ENCODE data around the gene FTO. TPM values are rescaled to one million over a fixed set of nuclear protein-coding genes. Genes with fewer than 3 reads are reported as not detected.

FTO gene
- total RNA-seq, 1 donor from 2014 or later, result 65.8 TPM

- no peak for DNase-seq
- Mint-ChIP-seq H3K27me3 (no peaks in the 10 kb centered on the region), H3K4me3 (no peak overlapping the region), H3K27ac (no peak overlapping the region), H3K9me3 (no peaks in the 10 kb centered on the region), H3K4me1 (no peaks in the 10 kb centered on the region), H3K36me3 (ENCODE audit: low read depth) (peaks cover 4% of the 10 kb centered on the region)
- intact Hi-C loops (cut with micrococcal nuclease), result no loop called here
- no peak for TF ChIP-seq CTCF (IDR thresholded peaks at IDR 0.05)
- ATAC-seq (ENCODE audit: low read depth), result no peak
- ChIA-PET CTCF (no interaction called here), POLR2A (no interaction called here)
These were observed 373.3 kb downstream of the FTO start for GRCh38 chr16:54077050-54077821.

GRCh38 chr16:54080524-54081008, 376.6 kb downstream of the FTO start:
- TF ChIP-seq CTCF (IDR thresholded peaks at IDR 0.05), result no peak
- Mint-ChIP-seq H3K27me3 (no peaks in the 10 kb centered on the region), H3K27ac (no peak overlapping the region), H3K4me1 (no peaks in the 10 kb centered on the region), H3K36me3 (ENCODE audit: low read depth) (peaks cover 6% of the 10 kb centered on the region), H3K4me3 (no peak overlapping the region), H3K9me3 (no peaks in the 10 kb centered on the region)
- CTCF ChIA-PET, result no interaction called here
- DNase-seq (no peak), ATAC-seq (ENCODE audit: low read depth) (no peak)
- intact Hi-C loops (cut with micrococcal nuclease), result no loop called here
- POLR2A ChIA-PET, result no interaction called here

DNA sequence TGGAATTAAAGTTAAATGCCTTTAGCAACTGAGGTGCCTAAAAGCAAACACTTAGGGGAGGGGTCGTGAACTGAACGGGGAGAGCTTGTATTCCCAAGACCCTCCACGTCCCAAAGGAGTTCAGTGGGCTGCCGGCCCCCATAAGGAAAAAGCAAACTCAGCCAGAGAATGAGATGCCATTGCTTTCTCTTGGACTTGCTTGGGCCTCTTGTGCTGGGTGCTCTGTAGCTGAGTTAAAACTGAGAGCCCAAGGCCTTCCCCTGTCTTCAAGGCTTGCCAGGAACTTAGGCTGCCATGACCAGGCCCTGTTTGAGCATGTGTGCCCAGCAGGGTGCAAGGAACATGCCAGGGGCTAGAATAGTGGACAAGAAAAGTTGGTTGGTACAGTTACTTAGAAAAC, 382.8 kb downstream of the FTO start:
- Mint-ChIP-seq H3K27me3 (no peaks in the 10 kb centered on the region), H3K27ac (no peak overlapping the region), H3K4me3 (no peak overlapping the region), H3K4me1 (no peaks in the 10 kb centered on the region), H3K36me3 (ENCODE audit: low read depth) (peaks cover 13% of the 10 kb centered on the region), H3K9me3 (no peaks in the 10 kb centered on the region)
- ChIA-PET CTCF (no interaction called here), POLR2A (no interaction called here)
- DNase-seq, result no peak
- intact Hi-C loops (cut with micrococcal nuclease), result no loop called here
- ATAC-seq (ENCODE audit: low read depth), result no peak
- no peak for TF ChIP-seq CTCF (IDR thresholded peaks at IDR 0.05)

DNA sequence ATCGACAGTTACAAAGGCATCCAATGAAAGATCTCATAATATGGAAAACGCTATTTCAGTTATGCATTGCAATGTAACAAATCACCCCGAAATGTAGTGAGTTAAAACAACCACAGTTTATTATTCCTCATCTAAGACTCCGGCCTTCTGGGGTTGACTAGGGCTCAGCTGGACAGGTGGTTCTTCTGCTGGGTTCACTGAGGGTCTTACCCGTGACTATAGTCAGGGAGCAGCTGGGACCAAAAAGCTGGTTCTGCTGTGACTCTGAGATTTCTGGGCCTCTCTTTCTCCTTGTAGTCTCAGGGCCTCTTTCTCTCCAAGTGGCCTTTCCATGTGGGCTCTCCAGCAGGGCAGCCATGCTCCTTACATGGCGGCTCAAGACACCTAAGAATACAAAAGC, 386.6 kb downstream of the FTO start:
- Mint-ChIP-seq H3K4me1 (no peaks in the 10 kb centered on the region), H3K4me3 (no peak overlapping the region), H3K27me3 (no peaks in the 10 kb centered on the region), H3K27ac (no peak overlapping the region), H3K9me3 (peaks cover 6% of the 10 kb centered on the region), H3K36me3 (ENCODE audit: low read depth) (peaks cover 33% of the 10 kb centered on the region)
- no peak for TF ChIP-seq CTCF (IDR thresholded peaks at IDR 0.05)
- ATAC-seq (ENCODE audit: low read depth) (no peak), DNase-seq (no peak)
- intact Hi-C loops (cut with micrococcal nuclease), result no loop called here
- ChIA-PET POLR2A (no interaction called here), CTCF (no interaction called here)

GRCh38 chr16:54093281-54093680, 389.3 kb downstream of the FTO start:
- Mint-ChIP-seq H3K27ac (no peak overlapping the region), H3K36me3 (ENCODE audit: low read depth) (peaks cover 38% of the 10 kb centered on the region), H3K4me3 (no peak overlapping the region), H3K9me3 (peaks cover 6% of the 10 kb centered on the region), H3K27me3 (no peaks in the 10 kb centered on the region), H3K4me1 (no peaks in the 10 kb centered on the region)
- intact Hi-C loops (cut with micrococcal nuclease), result no loop called here
- DNase-seq (no peak), ATAC-seq (ENCODE audit: low read depth) (no peak)
- no peak for TF ChIP-seq CTCF (IDR thresholded peaks at IDR 0.05)
- CTCF ChIA-PET, result no interaction called here
- POLR2A ChIA-PET, result no interaction called here

Measured in activated B cell treated with CpG ODN at 0.5 μM for 24 hours (primary cell).